Measurements from ENCODE around the gene EDC4.

EDC4 gene

GRCh38 chr16:67880584-67880983, 7.7 kb downstream of the EDC4 start:
- DNase-seq, result no peak

- DNase-seq, result no peak
Observed at GRCh38 chr16:67881621-67882161, 8.8 kb downstream of the EDC4 start.

GRCh38 chr16:67882374-67883145, 9.7 kb downstream of the EDC4 start:
- no peak for DNase-seq

GRCh38 chr16:67883146-67883871, 10.5 kb downstream of the EDC4 start:
- no peak for DNase-seq

GRCh38 chr16:67883872-67884261, 11.0 kb downstream of the EDC4 start:
- peak; percentile 64 for DNase-seq

GRCh38 chr16:67884684-67885083, 11.8 kb downstream of the EDC4 start, which contains the start of gene NRN1L:
Gene NRN1L (plus strand): TSS chr16:67884885. CDS start chr16:67884904, 19 bp downstream.
- DNase-seq, result no peak

- no peak for DNase-seq
Observed at GRCh38 chr16:67885545-67885944, 12.7 kb downstream of the EDC4 start.

- DNase-seq, result no peak
Observed at GRCh38 chr16:67885976-67886375, 13.1 kb downstream of the EDC4 start.

GRCh38 chr16:67886387-67886786, 13.5 kb downstream of the EDC4 start:
- DNase-seq, result no peak

GRCh38 chr16:67888331-67888730, 15.5 kb downstream of the EDC4 start:
- DNase-seq, result no peak

- no peak for DNase-seq
Observed at GRCh38 chr16:67892375-67892774, 19.5 kb downstream of the EDC4 start.

GRCh38 chr16:67892899-67893742, 20.3 kb downstream of the EDC4 start, which contains the start of gene PSKH1:
Gene PSKH1 (plus strand): TSS chr16:67893254. CDS start chr16:67908750, 15,496 bp downstream.
- DNase-seq, result peak; percentile 92

GRCh38 chr16:67893743-67894399, 21.0 kb downstream of the EDC4 start:
- DNase-seq, result no peak

GRCh38 chr16:67897231-67897630, 24.4 kb downstream of the EDC4 start:
- DNase-seq, result no peak

GRCh38 chr16:67901734-67902133, 28.9 kb downstream of the EDC4 start:
- DNase-seq, result no peak

GRCh38 chr16:67902831-67903230, 30.0 kb downstream of the EDC4 start:
- no peak for DNase-seq

- no peak for DNase-seq
Observed at GRCh38 chr16:67907397-67908180, 34.7 kb downstream of the EDC4 start.

GRCh38 chr16:67909056-67909742, 36.3 kb downstream of the EDC4 start:
- no peak for DNase-seq

- DNase-seq, result no peak
Observed at GRCh38 chr16:67910158-67910557, 37.3 kb downstream of the EDC4 start.

- DNase-seq, result no peak
Observed at GRCh38 chr16:67914758-67915495, 42.1 kb downstream of the EDC4 start.

Data from CD4-positive, alpha-beta T cell treated with Interleukin-15 for 1 hour (primary cell).